ENCODE results near the gene TNS1. TPM values are rescaled to one million over a fixed set of nuclear protein-coding genes. Genes with fewer than 3 reads are reported as not detected.

TNS1 gene
- total and polyA plus RNA-seq, 8 donors = 139 to 327 (median 159) TPM

GRCh38 chr2:217827430-217828201 lies 175.2 kb downstream of the TNS1 start:
- Histone ChIP-seq H3K27ac (peak overlapping the region; percentile 70 to 73), H3K27me3 (no peaks in the 10 kb centered on the region), H3K36me3 (peaks cover 0 to 69% of the 10 kb centered on the region in 2 donors), H3K4me1 (peaks cover 27 to 43% of the 10 kb centered on the region in 2 donors), H3K4me3 (no peak overlapping the region), H3K9me3 (no peaks in the 10 kb centered on the region)
- DNase-seq = peak in 2 of 4 donors; percentile 72 to 85
- intact Hi-C loops (cut with DNase I) = no loop called here
- ATAC-seq = peak; percentile 66
- TF ChIP-seq CTCF (IDR thresholded peaks at IDR 0.05) = no peak

GRCh38 chr2:217826991-217827390 lies 175.8 kb downstream of the TNS1 start:
- intact Hi-C loops (cut with DNase I) = no loop called here
- H3K36me3 ChIP-seq = peaks cover 0 to 66% of the 10 kb centered on the region in 2 donors

GRCh38 chr2:217826520-217826919 lies 176.3 kb downstream of the TNS1 start:
- intact Hi-C loops (cut with DNase I) = no loop called here
- Histone ChIP-seq H3K4me1 (peaks cover 28 to 53% of the 10 kb centered on the region in 2 donors), H3K4me3 (no peak overlapping the region), H3K27ac (peak overlapping the region; percentile 70 to 73), H3K9me3 (no peaks in the 10 kb centered on the region), H3K36me3 (peaks cover 0 to 66% of the 10 kb centered on the region in 2 donors), H3K27me3 (no peaks in the 10 kb centered on the region)
- TF ChIP-seq CTCF (IDR thresholded peaks at IDR 0.05) = no peak
- ATAC-seq (peak; percentile 68), DNase-seq (peak in 2 of 4 donors; percentile 86)

More at GRCh38 chr2:217826991-217827390, 175.8 kb downstream of the TNS1 start:
- TF ChIP-seq CTCF (IDR thresholded peaks at IDR 0.05) = no peak
- ATAC-seq = no peak
- Histone ChIP-seq H3K27me3 (no peaks in the 10 kb centered on the region), H3K4me1 (peaks cover 28 to 48% of the 10 kb centered on the region in 2 donors), H3K27ac (peak overlapping the region; percentile 70 to 73), H3K4me3 (no peak overlapping the region), H3K9me3 (no peaks in the 10 kb centered on the region)
- no peak for DNase-seq

- H3K27me3 ChIP-seq = no peaks in the 10 kb centered on the region
- peaks cover 0 to 66% of the 10 kb centered on the region in 2 donors for H3K36me3 ChIP-seq
- ATAC-seq = no peak
- no peak for TF ChIP-seq CTCF (IDR thresholded peaks at IDR 0.05)
- intact Hi-C loops (cut with DNase I) = no loop called here
- DNase-seq = peak in 1 of 4 donors; percentile 54
- H3K9me3 ChIP-seq = no peaks in the 10 kb centered on the region
- H3K4me3 ChIP-seq = no peak overlapping the region
- peak overlapping the region; percentile 30 to 73 for H3K27ac ChIP-seq
- H3K4me1 ChIP-seq = peaks cover 28 to 62% of the 10 kb centered on the region in 2 donors
Observed at GRCh38 chr2:217825469-217826235, 177.1 kb downstream of the TNS1 start.

- peak in 1 of 4 donors; percentile 19 for DNase-seq
- Histone ChIP-seq H3K27ac (peak overlapping the region in 1 of 2 donors; percentile 48), H3K9me3 (no peaks in the 10 kb centered on the region), H3K4me1 (peaks cover 28 to 62% of the 10 kb centered on the region in 2 donors), H3K4me3 (no peak overlapping the region), H3K27me3 (no peaks in the 10 kb centered on the region), H3K36me3 (peaks cover 0 to 64% of the 10 kb centered on the region in 2 donors)
- no peak for ATAC-seq
- no peak for TF ChIP-seq CTCF (IDR thresholded peaks at IDR 0.05)
- intact Hi-C loops (cut with DNase I) = no loop called here
Observed at GRCh38 chr2:217824223-217824622, 178.6 kb downstream of the TNS1 start.
